IMR-90 (cell line): Measurements from ENCODE around the gene RPN2. TPM values are rescaled to one million over a fixed set of nuclear protein-coding genes. Genes with fewer than 3 reads are reported as not detected.

ENCODE experiments used
- ATAC-seq: fragments of 200-7000 bp; cut with Tn5 transposase; 2 replicates; pipeline ENCODE4 v1.9.1; 2020; ENCODE audit warnings: low read depth, mild to moderate bottlenecking, moderate library complexity
- BruUV-seq: library from RNA; stranded (reverse); fragments of 400-500 nt; replicated peaks from 2 replicates; lab custom pipeline; 2021; lab: Mats Ljungman, UMichigan
- CTCF ChIA-PET: fragments of 300-600 bp; formaldehyde crosslinking; extraction: SDS; loops from one replicate; lab custom pipeline; 2021; ENCODE audit warnings: antibody characterized with exemption; lab: Yijun Ruan, JAX
- POLR2A ChIA-PET: fragments of 300-600 bp; sonication (Branson Sonifier 250); formaldehyde crosslinking; loops from one replicate; lab custom pipeline; 2022; ENCODE audit warnings: antibody characterized with exemption; ENCODE audit not compliant: unreplicated experiment; lab: Charles Lee
- DNase-seq: peaks from one replicate; pipeline ENCODE4 v3.0.0; 2013
- H2AFZ ChIP-seq: replicated peaks from 2 replicates; pipeline ENCODE3; 2013; ENCODE audit warnings: low read length, mild to moderate bottlenecking; ENCODE audit not compliant: poor library complexity
- H2AK5ac ChIP-seq: 2 replicates; pipeline ENCODE4 v1.6.1; 2013; ENCODE audit warnings: low read depth, low read length, inconsistent platforms
- H2AK9ac ChIP-seq: replicated peaks from 2 replicates; pipeline ENCODE3; 2013; ENCODE audit warnings: mild to moderate bottlenecking, low read depth, low read length, moderate library complexity; ENCODE audit not compliant: poor library complexity
- H2BK120ac ChIP-seq: 2 replicates; pipeline ENCODE4 v1.6.1; 2013; ENCODE audit warnings: low read depth, low read length, inconsistent platforms
- H2BK15ac ChIP-seq: 3 replicates; pipeline ENCODE4 v1.6.1; 2013; ENCODE audit warnings: low read depth, low read length, inconsistent platforms
- H2BK20ac ChIP-seq: 2 replicates; pipeline ENCODE4 v1.6.1; 2013; ENCODE audit warnings: low read depth, mild to moderate bottlenecking, inconsistent platforms, low read length, moderate library complexity
- H2BK5ac ChIP-seq: 2 replicates; pipeline ENCODE4 v1.6.1; 2013; ENCODE audit warnings: mild to moderate bottlenecking, low read depth, low read length, inconsistent platforms; ENCODE audit not compliant: poor library complexity, severe bottlenecking
- H3K14ac ChIP-seq: replicated peaks from 2 replicates; pipeline ENCODE4 v1.6.1; 2013; ENCODE audit warnings: low read depth, low read length, inconsistent platforms
- H3K18ac ChIP-seq: 2 replicates; pipeline ENCODE4 v1.6.1; 2013; ENCODE audit warnings: low read depth, low read length, control low read depth
- H3K23ac ChIP-seq: 2 replicates; pipeline ENCODE4 v1.6.1; 2013; ENCODE audit warnings: low read depth, low read length, inconsistent platforms
- H3K27ac ChIP-seq: 2 replicates; pipeline ENCODE4 v1.5.1; 2013; ENCODE audit warnings: mild to moderate bottlenecking, control low read depth, low read length; ENCODE audit not compliant: insufficient read depth
- H3K27me3 ChIP-seq: 2 replicates; pipeline ENCODE4 v1.6.1; 2013; ENCODE audit warnings: low read length; ENCODE audit not compliant: control insufficient read depth, insufficient read depth
- H3K36me3 ChIP-seq: 2 replicates; pipeline ENCODE4 v1.6.1; 2013; ENCODE audit warnings: low read length, mixed read lengths; ENCODE audit not compliant: control insufficient read depth, insufficient read depth
- H3K4ac ChIP-seq: 2 replicates; pipeline ENCODE4 v1.6.1; 2013; ENCODE audit warnings: low read depth, low read length, inconsistent platforms
- H3K4me1 ChIP-seq: 2 replicates; pipeline ENCODE4 v1.6.1; 2013; ENCODE audit warnings: low read length, mixed read lengths; ENCODE audit not compliant: control insufficient read depth, insufficient read depth
- H3K4me2 ChIP-seq: 2 replicates; pipeline ENCODE4 v1.6.1; 2013; ENCODE audit warnings: low read depth, mild to moderate bottlenecking, control low read depth, low read length, moderate library complexity
- H3K4me3 ChIP-seq: 2 replicates; pipeline ENCODE4 v1.5.1; 2013; ENCODE audit warnings: low read depth, mild to moderate bottlenecking, control low read depth, low read length, moderate library complexity; ENCODE audit not compliant: insufficient read depth
- H3K56ac ChIP-seq: 2 replicates; pipeline ENCODE4 v1.6.1; 2013; ENCODE audit warnings: low read length, inconsistent platforms; ENCODE audit not compliant: insufficient read depth; ENCODE audit errors: extremely low read depth
- H3K79me1 ChIP-seq, 2 experiments: 2 replicates each; pipeline ENCODE4 v1.6.1; 2013; ENCODE audit warnings: low read length in 2 of 2, inconsistent platforms in 1 of 2, low read depth in 1 of 2
- H3K9ac ChIP-seq: 2 replicates; pipeline ENCODE4 v1.6.1; 2013; ENCODE audit warnings: low read depth, low read length, control low read depth
- H3K9me1 ChIP-seq: 2 replicates; pipeline ENCODE4 v1.6.1; 2013; ENCODE audit warnings: low read length, inconsistent platforms; ENCODE audit not compliant: insufficient read depth
- H3K9me3 ChIP-seq: 2 replicates; pipeline ENCODE4 v1.6.1; 2013; ENCODE audit warnings: low read length; ENCODE audit not compliant: control insufficient read depth, insufficient read depth
- H4K20me1 ChIP-seq: 2 replicates; pipeline ENCODE4 v1.6.1; 2013; ENCODE audit warnings: low read length, inconsistent platforms; ENCODE audit not compliant: insufficient read depth
- H4K5ac ChIP-seq: 2 replicates; pipeline ENCODE4 v1.6.1; 2013; ENCODE audit warnings: mild to moderate bottlenecking, low read depth, low read length, control low read depth
- H4K8ac ChIP-seq, 2 experiments: 2 replicates each; pipeline ENCODE4 v1.6.1; 2013; ENCODE audit warnings: low read depth in 2 of 2, low read length in 2 of 2, control low read depth in 1 of 2, inconsistent platforms in 1 of 2
- H4K91ac ChIP-seq: 2 replicates; pipeline ENCODE4 v1.6.1; 2013; ENCODE audit warnings: low read depth, low read length, inconsistent platforms; ENCODE audit not compliant: insufficient read depth
- BHLHE40 ChIP-seq: fragments of 150-350 bp; IDR thresholded peaks from 2 replicates; pipeline ENCODE4 v1.6.1; 2016; ENCODE audit warnings: mild to moderate bottlenecking, low read depth, low read length
- FOS ChIP-seq: fragments of 150-350 bp; IDR thresholded peaks from 2 replicates; pipeline ENCODE4 v1.6.1; 2016; ENCODE audit warnings: low read depth, low read length
- MAFK ChIP-seq: IDR thresholded peaks from 2 replicates; pipeline ENCODE4 v1.6.1; 2012; ENCODE audit warnings: low read depth, low read length, improper control_type of control experiment
- MAZ ChIP-seq: IDR thresholded peaks from 2 replicates; pipeline ENCODE4 v1.6.1; 2012; ENCODE audit warnings: low read depth, mild to moderate bottlenecking, low read length, improper control_type of control experiment, moderate library complexity, borderline replicate concordance
- MXI1 ChIP-seq: IDR thresholded peaks from 2 replicates; pipeline ENCODE4 v1.6.1; 2012; ENCODE audit warnings: low read depth, mild to moderate bottlenecking, low read length, moderate library complexity, borderline replicate concordance
- NFE2L2 ChIP-seq: fragments of 150-350 bp; IDR thresholded peaks from 2 replicates; pipeline ENCODE4 v1.6.1; 2016; ENCODE audit warnings: low read depth, mild to moderate bottlenecking, low read length
- POLR2A ChIP-seq: IDR thresholded peaks from 2 replicates; pipeline ENCODE4 v1.6.1; 2012; ENCODE audit warnings: mild to moderate bottlenecking, low read depth, low read length
- RAD21 ChIP-seq: IDR thresholded peaks from 2 replicates; pipeline ENCODE4 v1.6.1; 2012; ENCODE audit warnings: low read length, improper control_type of control experiment
- RFX5 ChIP-seq: IDR thresholded peaks from 2 replicates; pipeline ENCODE4 v1.8.0; 2012; ENCODE audit warnings: low read depth, mild to moderate bottlenecking, low read length, moderate library complexity
- SMC3 ChIP-seq: fragments of 150-350 bp; IDR thresholded peaks from 2 replicates; pipeline ENCODE4 v1.6.1; 2016; ENCODE audit warnings: low read depth, mild to moderate bottlenecking, antibody characterized with exemption, low read length, moderate library complexity
- WGBS, 2 experiments: methylation state at CpG; one replicate each; pipeline versions ENCODE4 v1.1.5 to v1.1.7; 2013; ENCODE audit warnings: missing lambda C conversion rate in 2 of 2; ENCODE audit not compliant: insufficient read length in 1 of 2; ENCODE audit errors: extremely low coverage in 2 of 2; 5-methylcytosine and 5-hydroxymethylcytosine counted together
- dilution Hi-C: fragments of 300-500 bp; cut with HindIII; formaldehyde crosslinking; loops from one replicate; pipeline ENCODE4 v1.14.3; 2018; ENCODE audit warnings: low sequenced_read_pairs; ENCODE audit not compliant: unreplicated experiment
- in situ Hi-C: fragments of 300-500 bp; cut with MboI; formaldehyde crosslinking; loops from 3 replicates; pipeline ENCODE4 v1.14.3; 2019; ENCODE audit warnings: low sequenced_read_pairs, inconsistent platforms, mixed read lengths
- intact Hi-C: fragments of 100-400 bp; cut with micrococcal nuclease; formaldehyde crosslinking; loops from 2 replicates; pipeline ENCODE4 v1.10.0; 2022
- polyA plus RNA-seq, 3 experiments: library from polyadenylated mRNA; depleted of rRNA; stranded (reverse); fragments of >200 nt; gene quantifications; 2 replicates each; pipeline ENCODE4 v1.2.3, GENCODE V29; 2012; ENCODE audit warnings: low replicate concordance in 1 of 3
- total RNA-seq: library from RNA; depleted of rRNA; stranded (reverse); fragments of >200 nt; gene quantifications from 2 replicates; pipeline ENCODE4 v1.2.3, GENCODE V29; 2012
- TF ChIP-seq, protein P1 (sequence below): fragments of 150-350 bp; IDR thresholded peaks from 2 replicates; pipeline ENCODE4 v1.6.1; 2016; ENCODE audit warnings: low read depth, mild to moderate bottlenecking, low read length, moderate library complexity, borderline replicate concordance
- TF ChIP-seq, protein P2 (sequence below): conservative IDR thresholded peaks from 2 replicates; pipeline ENCODE4 v1.5.1; 2012; ENCODE audit warnings: mild to moderate bottlenecking, low read depth, low read length, improper control_type of control experiment
- TF ChIP-seq, protein P3 (sequence below): fragments of 150-350 bp; IDR thresholded peaks from 2 replicates; pipeline ENCODE4 v1.6.1; 2017; ENCODE audit warnings: mild to moderate bottlenecking, antibody characterized with exemption, low read length, low read depth

RPN2 gene
- total and polyA plus RNA-seq, 2 of the 4 experiments (the other 2 are of a cell fraction), result 305 to 481 TPM

DNA sequence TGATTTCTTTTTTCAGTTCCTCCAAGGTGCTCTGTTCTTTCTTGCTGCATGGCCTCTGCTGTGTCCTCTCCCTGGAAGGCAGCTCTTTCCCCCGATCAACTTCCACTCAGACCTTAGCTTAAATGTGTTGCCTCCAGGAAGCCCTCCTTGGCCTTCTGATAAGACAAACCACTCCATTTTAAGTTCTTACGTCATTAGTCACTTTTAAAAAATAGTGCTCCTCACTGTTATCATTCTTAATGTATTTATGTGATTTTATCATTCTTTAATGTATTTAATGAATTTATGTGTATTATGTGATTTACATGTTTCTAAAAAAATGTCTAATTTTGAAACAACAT is 98.1 kb downstream of the RPN2 start:
- BruUV-seq, result no TSS peak

More for the DNA sequence above, 98.1 kb downstream of the RPN2 start:
- ChIA-PET CTCF (interaction anchor here (1.3 to 1.6 kb wide), 3 partner anchors 9 to 108 kb away, joined by 3 to 6 read pairs (median 5); no protein-coding TSS in a partner anchor), POLR2A (no interaction called here)
- DNase-seq, result no peak
- Histone ChIP-seq H2BK120ac (0 out of 2 replicates have a peak overlapping the region, but pooled peaks have one; percentile 18), H3K4me2 (peak overlapping the region; percentile 19; the same call in 1 of the 2 replicates), H4K91ac (no peak overlapping the region), H3K4me3 (no peak overlapping the region), H3K36me3 (no peaks in the 10 kb centered on the region), H4K5ac (no peak overlapping the region; the same call in 1 of the 2 replicates), H2AFZ (peak overlapping the region; percentile 78), H3K9me3 (no peaks in the 10 kb centered on the region), H3K56ac (no peak overlapping the region), H4K8ac (peak overlapping the region; percentile 18 to 44; a peak in 1 of 4 replicates), H3K27ac (peak overlapping the region; percentile 76; the same call in 1 of the 2 replicates), H4K20me1 (no peaks in the 10 kb centered on the region; the same call in 1 of the 2 replicates), H2BK5ac (no peak overlapping the region), H2AK5ac (peak overlapping the region; percentile 44), H3K9me1 (no peaks in the 10 kb centered on the region), H3K14ac (peak overlapping the region; percentile 80; the same call in 1 of the 2 replicates), H3K79me1 (no peaks in the 10 kb centered on the region), H3K23ac (0 out of 2 replicates have a peak overlapping the region, but pooled peaks have one; percentile 50), H3K4me1 (peaks cover 5% of the 10 kb centered on the region), H3K18ac (peak overlapping the region; percentile 22), H2AK9ac (no peak overlapping the region), H3K4ac (peak overlapping the region; percentile 52; the same call in 1 of the 2 replicates), H3K27me3 (no peaks in the 10 kb centered on the region), H3K9ac (peak overlapping the region; percentile 29), H2BK15ac (no peak overlapping the region), H2BK20ac (peak overlapping the region; percentile 18; the same call in 1 of the 2 replicates)
- no peak for ATAC-seq
- in situ Hi-C loops (no loop called here), dilution Hi-C loops (no loop called here), intact Hi-C loops (no loop called here)
- TF ChIP-seq BHLHE40, result no peak
- TF ChIP-seq MXI1, result no peak
- TF ChIP-seq MAFK, result no peak
- no peak for TF ChIP-seq SMC3
- no peak for TF ChIP-seq RAD21
- TF ChIP-seq, protein P1, sequence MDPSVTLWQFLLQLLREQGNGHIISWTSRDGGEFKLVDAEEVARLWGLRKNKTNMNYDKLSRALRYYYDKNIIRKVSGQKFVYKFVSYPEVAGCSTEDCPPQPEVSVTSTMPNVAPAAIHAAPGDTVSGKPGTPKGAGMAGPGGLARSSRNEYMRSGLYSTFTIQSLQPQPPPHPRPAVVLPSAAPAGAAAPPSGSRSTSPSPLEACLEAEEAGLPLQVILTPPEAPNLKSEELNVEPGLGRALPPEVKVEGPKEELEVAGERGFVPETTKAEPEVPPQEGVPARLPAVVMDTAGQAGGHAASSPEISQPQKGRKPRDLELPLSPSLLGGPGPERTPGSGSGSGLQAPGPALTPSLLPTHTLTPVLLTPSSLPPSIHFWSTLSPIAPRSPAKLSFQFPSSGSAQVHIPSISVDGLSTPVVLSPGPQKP, result no peak
- no peak for TF ChIP-seq POLR2A
- TF ChIP-seq, protein P2, sequence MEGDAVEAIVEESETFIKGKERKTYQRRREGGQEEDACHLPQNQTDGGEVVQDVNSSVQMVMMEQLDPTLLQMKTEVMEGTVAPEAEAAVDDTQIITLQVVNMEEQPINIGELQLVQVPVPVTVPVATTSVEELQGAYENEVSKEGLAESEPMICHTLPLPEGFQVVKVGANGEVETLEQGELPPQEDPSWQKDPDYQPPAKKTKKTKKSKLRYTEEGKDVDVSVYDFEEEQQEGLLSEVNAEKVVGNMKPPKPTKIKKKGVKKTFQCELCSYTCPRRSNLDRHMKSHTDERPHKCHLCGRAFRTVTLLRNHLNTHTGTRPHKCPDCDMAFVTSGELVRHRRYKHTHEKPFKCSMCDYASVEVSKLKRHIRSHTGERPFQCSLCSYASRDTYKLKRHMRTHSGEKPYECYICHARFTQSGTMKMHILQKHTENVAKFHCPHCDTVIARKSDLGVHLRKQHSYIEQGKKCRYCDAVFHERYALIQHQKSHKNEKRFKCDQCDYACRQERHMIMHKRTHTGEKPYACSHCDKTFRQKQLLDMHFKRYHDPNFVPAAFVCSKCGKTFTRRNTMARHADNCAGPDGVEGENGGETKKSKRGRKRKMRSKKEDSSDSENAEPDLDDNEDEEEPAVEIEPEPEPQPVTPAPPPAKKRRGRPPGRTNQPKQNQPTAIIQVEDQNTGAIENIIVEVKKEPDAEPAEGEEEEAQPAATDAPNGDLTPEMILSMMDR, result no peak
- no peak for TF ChIP-seq FOS
- TF ChIP-seq MAZ, result no peak
- TF ChIP-seq NFE2L2, result no peak
- TF ChIP-seq RFX5, result no peak
- TF ChIP-seq, protein P3, sequence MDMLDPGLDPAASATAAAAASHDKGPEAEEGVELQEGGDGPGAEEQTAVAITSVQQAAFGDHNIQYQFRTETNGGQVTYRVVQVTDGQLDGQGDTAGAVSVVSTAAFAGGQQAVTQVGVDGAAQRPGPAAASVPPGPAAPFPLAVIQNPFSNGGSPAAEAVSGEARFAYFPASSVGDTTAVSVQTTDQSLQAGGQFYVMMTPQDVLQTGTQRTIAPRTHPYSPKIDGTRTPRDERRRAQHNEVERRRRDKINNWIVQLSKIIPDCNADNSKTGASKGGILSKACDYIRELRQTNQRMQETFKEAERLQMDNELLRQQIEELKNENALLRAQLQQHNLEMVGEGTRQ, result no peak
- 75% methylated on average over 1 of the region's 2 CpGs; no CpG with 5 or more reads in 1 of the 2 experiments for WGBS, 2 experiments
